ENCODE measurements around the gene PSD2.

The PSD2 gene

DNA sequence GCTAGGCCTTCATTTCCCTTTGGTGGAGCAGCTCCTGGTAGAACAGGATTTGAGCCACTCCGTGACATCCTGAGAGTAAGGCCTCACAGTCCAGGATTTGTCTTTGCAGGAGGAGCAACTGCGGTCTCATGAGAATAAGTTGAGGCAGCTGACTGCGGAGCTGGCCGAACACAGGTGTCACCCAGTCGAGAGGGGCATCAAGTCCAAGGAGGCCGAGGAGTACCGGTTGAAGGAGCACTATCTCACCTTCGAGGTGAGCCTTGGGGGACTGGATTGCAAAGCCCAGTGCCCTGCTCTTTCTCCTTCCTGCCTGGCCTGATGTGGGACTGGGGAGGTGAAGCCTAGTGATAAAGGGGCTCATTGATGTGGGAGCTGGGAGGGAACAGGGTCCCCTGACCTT, 44.3 kb downstream of the PSD2 start:
- DNase-seq, result no peak

DNA sequence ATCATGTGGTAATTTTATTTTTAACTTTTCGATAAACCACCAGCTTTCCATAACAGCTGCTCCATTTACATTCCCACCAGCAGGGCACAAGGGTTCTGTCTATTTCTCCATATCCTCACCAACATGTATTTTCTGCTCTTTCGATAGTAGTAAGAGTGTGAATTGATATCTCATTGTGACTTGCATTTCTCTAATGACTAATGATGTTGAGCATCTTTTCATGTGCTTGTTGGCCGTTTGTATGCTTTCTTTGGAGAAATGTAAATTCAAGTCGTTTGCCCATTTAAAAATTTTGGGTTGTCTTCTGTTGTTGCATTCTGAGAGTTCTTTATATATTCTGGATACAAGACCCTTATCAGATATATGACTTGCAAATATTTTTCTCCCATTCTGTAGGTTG, 45.9 kb downstream of the PSD2 start:
- DNase-seq, result no peak

DNA sequence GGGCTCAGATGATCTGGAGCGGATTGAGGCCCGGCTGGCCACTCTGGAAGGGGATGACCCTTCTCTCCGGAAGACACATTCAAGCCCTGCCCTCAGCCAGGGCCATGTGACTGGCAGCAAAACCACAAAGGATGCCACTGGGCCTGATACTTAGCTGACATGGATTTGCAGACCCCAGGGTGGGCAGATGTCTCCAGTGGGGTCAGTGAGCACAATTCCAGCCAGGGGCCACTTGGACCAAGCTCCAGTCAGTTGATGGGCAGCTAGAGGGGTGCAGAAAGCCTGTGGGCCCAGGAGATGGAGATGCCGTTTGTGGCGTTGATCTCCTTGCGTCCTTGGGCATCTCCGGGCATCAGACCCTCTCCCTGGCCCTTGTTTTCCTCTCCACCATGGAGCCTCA, 46.7 kb downstream of the PSD2 start:
- DNase-seq, result no peak

DNA sequence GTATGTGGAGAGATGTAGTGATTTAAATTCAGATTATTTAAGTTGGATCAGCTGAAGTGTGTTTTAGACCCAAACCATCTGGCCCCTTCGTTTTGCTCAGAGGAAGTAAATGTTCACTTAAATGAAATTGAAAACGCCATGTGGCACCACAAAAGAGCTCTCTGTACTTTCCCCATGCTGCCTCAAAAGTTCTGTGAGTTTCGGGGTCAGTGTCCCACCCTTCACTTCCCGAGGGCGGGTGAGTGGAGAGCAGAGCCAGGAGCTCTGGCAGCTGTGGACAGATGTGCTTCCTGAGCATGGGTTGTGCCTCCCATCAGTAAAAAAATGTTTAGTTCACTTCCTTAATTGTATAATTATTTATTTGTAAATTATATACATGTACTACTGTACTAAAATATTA, 48.4 kb downstream of the PSD2 start:
- no peak for DNase-seq

DNA sequence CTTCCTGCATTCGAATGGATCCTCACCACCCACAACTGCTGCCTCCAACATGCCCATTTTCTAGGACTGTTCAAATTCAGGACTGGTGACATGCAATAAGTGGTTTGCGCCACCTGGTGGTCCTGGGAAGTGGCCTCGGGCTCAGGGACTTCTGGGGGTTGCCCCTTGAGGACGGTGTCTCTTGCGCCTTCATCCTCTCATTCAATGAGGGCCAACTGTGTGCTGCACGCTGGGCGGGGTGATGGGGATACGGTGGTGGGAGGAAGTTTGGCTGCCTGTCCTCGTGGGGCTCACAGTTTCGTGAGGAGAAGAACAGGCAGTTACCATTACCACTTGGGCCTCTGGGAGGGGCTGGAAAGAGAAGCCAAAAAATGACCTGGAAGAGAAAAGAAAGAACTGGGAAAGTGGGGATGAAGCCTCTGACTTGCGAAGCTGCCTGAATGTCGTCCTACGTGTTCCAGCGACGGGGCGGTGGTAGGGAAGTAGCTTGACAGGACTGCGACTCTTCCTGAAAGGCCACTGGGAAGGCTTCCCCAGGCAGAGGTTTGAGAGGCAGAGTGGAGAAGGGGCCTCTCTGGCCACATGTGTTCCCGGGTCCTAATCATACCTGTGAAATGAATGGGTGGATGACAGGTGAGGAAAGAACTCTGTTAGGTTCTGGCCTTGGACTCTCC, 49.0 kb downstream of the PSD2 start:
- DNase-seq, result peak; percentile 46

DNA sequence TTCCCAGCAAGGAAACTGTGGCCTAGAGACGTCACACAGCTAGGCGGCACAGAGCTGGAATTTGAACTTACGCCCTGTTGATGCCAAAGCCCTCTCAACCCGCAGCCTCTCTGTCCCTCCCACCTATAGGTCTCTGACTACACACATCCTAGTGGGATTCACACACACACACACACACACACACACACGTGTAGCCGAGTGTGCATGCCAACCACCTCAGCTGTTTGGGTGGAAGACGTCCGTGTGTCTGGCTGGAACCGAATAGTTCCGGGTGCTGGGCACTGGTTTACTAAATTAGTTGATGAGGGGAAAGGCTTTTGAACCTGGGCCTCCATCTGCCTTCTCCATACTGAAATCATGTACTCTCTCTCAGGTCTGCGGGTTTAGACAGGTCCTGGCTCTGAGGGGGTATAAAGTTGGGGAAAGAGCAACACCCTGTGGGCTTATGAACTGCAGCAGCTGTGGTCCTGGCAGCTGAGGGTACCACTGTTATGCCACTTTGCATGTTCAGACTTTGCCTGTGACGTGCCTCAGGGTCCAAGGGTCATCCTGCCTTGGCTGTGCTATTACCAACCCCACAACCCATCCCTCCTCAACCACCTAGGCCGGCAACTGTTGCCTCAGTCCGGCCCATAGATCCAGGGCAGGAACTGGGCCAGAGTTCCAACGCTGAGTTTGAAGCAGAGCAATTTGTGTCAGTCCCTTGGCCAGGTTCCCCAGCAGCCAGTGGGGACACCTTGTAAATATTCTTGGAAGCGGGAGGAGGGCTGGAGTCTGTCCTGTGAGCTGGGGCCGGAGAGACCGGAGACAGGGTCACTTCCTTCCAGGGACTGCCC, 50.5 kb downstream of the PSD2 start:
- DNase-seq, result no peak

DNA sequence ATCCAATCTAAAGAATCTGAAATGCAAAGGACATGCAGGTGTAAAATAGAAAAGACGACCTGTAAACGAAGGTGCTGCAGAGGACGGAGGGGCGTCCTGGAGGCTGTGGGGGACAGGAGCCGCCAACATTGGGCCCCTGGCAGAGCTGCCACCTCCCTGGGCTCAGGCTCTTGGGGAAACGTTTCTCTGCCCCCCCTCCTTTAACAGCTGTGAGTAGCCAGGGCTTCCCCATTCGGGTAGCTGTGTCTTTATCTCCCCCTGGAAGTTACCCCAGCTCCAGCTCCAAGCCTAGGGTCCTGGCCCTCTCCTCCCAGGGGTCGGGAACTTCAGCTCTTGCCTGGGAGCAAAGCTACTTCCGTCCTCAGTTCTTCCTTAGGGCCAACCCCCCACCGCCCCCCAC, 51.5 kb downstream of the PSD2 start:
- DNase-seq, result no peak

DNA sequence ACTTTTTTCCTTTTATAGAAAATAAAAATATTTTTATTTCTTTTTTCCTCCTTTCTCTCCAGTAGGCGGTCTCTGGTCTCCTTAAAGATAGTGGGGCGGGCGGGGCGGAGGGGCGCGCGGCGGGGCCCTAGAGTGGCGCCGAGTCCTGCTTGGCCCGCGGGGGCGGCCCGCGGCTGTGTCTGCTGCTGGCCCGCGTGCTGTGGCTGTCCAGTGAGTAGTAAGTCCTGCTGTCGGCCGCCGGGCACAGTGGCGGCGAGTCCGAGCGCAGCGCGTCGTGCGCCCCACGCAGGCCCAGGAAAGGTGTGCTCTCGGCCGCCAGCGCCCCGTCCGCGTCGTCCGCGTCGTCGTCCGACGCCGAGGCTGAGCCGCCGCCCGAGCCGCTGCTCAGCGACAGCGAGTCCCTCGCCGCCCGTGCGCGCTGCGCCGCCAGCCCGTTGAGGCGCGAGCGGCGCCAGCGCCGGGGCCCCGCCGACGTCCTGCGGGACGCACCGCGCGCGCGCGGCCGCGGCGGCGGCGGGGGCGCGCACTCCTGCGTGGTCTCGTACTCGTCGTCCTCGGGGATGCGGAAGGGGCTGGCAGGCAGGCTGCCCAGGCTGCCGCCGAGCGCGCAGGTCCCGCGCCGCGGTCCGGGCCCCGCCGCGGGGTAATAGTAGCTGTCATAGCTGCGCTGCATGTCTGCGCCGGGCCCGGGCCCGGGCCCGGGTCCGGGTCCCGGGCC, 52.3 kb downstream of the PSD2 start:
- peak; percentile 9 for DNase-seq

DNA sequence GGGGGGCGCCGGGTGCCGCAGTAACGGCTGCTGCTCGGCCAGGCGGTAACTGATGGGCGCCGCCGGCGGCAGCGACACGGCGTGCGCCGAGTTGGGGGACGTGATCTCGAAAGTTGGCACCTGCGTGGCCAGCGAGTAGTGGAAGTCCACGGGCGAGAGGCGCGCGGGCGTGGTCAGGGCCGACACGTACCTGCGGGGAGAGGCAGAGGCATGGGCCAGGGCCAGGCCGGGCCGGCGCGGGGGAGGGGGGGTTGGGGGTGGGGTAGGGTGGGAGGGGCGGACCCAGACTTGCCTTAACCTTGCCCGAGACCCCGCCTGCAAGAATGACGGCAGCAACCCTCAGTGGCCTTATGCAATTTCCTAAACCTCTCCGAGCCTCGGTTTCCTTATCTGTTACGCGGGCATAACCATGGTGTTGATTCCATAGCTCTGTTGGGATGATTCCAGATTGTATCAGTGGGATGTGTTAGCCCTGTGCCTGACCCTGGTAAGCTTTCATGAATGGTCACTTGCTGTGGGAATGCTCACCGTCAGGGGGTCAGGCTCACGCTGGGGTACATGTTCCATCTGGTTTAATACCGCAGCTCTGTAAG, 53.0 kb downstream of the PSD2 start:
- DNase-seq, result no peak

DNA sequence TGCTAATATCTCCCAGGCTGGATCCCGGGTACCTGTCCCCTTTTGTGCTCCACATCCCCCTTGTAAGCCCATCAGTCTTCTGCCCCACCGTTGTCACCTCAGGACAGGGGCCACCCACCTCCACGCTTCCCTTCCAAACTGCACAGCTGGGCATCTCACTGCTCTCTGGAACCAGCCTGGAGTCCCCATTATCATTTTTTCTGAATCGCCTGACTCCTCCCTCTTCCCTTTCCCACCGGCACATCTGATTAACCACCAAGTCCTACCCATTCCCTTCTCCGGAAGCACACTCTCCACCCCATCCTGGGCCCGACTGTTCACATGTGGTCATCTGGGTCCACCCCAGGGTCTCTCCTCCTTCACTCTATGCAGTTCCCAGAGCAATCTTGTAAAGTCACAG, 53.9 kb downstream of the PSD2 start:
- no peak for DNase-seq

DNA sequence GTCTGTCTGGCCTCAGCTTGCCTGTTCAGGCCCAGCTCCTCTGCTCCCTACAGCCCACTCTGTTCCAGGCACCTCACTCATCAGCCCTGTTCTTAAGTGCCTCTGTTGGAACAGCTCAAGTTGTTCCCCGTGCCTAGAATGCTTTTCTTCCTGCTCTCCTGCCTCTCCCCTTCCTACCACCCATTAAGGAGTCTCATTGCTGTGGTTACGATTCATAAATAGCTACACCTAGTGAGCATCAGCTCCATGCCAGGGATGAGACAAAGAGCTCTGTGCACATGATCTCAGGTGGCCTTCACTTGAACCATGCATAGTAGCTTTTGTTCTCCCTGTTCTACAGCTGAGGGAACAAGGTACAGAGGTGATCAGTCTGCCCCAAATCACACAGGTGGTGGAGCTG, 54.3 kb downstream of the PSD2 start:
- DNase-seq, result no peak

DNA sequence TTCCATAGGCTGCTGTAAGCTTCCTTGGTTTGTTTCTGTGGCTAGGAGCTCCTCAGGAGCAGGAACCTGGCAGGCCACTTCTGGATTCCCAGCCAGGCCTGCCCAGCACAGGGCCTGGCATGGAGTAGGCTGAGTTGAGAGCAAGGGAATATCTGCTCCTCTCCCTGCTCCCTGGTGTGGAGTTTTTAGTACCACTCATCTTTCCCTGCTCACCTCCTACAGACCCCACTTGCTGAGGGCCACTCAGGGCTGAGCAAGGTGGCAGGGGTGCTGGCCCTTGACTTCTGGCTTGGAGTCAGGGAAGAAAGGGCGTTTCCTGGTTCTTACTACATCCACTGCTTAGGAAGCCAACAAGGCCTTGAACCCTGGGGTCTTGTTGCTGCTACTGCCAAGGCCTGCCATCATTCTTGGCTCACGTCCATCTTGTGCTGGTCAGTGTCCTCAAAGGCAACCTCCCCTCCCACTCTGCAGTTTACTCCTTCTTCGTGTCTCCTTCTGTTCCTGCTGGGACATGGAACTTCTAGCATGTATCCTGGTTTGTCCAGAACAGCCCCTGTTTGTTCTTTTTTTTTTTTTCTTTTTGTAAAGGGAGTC, 54.9 kb downstream of the PSD2 start:
- DNase-seq, result no peak

DNA sequence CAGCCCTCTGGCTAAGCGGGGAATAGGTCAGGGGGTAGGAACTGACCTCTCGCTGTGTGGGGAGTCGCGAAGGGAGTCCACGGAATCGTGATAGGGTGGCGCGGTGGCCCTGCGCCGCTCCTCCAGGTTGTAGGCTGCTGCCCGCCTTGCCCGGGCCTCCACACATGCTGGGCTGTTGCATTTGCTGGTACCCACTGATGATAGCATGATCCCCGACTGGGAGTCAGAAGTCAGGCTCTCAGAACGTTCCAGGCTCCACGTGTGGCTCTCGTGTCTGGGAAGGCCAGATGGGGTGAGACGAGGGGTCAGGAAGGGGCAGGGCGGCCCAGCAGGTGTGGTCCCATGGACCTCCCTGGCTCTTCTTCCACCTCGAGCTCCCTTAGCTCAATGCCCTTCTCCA, 56.0 kb downstream of the PSD2 start:
- no peak for DNase-seq

DNA sequence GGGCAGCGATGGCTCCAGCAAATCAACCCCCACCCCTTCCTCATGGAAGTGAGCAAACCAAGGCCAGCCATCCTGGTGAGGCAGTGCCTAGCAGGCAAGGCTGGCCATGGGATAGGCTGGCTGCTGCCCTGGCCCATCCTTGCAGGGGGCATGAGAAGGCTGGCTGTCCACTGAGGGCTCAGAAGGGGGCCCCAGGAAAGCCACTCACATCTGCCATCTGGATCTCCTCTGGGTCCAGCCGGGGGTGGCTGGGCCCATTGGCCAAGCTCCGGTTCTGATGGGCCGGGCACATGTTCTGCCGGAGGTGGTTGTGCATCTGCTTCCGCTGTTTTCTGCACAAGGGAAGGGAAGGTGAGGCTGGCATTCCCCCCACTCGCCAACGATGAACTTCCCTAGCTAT, 57.1 kb downstream of the PSD2 start:
- DNase-seq, result no peak

DNA sequence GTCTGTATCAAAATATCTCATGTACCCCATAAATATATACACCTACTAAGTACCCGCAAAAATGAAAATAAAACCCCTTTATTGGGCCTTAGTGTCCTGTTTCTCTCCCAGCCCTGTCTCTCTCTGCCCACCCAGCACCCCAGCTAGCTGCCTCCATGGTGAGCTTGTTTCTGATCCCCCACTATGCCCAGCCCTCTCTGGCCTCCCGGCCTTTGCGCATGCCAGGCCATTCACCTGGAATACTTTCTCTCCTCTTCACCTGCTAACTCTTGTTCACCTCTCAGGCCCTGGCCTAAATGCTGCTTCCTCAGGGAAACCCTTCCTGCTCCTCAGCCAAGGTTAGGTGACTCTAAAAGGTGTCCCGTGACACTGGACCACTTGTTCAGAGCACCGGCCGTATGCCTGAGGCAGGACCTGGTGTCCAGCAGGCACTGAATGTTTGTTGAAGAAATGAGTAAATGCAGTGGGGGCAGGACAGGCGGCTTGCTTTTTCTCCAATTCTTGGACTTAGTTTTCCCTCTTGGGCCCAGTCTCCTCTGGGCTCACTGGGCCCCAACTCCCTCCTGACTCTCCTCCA, 58.5 kb downstream of the PSD2 start:
- no peak for DNase-seq

DNA sequence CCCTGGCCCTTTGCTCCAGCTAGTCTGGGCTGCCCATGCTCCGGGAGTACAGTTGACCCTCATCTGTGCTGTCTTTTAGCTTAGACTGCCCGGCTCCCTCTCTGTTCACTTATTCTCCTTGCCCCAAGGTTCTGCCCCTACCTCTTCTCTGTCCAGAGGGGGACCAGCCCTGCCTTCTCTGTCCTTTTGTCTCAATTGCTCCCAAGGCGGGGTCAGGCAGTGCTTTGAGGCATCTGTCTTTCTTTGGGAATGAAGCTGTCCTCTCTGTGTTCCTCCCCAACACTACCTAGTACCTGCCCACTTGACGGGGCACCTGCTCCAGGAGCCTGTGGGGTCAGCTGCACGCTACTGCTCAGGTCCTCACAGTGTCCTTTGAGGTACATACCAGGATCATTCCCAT, 59.3 kb downstream of the PSD2 start:
- DNase-seq, result no peak

DNA sequence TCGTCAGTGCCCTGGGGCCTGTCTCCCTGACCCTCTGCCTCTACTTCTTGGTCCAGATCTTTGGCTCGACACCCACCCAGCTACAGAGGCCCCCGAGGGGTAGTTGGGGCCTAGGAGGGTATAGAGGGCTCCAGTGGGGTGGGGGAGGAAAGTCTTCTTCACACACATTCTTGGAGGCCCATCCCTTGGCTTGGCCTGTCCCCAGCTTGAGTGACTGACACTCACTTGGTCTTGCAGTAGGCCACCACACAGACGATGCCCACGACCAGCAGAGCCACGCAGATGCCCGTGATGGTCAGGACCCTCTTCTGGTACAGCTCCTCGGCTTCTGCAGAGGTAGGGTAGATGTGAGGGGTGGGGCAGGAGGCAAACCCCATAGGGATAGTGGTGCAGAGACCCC, 59.8 kb downstream of the PSD2 start:
- DNase-seq, result no peak

DNA sequence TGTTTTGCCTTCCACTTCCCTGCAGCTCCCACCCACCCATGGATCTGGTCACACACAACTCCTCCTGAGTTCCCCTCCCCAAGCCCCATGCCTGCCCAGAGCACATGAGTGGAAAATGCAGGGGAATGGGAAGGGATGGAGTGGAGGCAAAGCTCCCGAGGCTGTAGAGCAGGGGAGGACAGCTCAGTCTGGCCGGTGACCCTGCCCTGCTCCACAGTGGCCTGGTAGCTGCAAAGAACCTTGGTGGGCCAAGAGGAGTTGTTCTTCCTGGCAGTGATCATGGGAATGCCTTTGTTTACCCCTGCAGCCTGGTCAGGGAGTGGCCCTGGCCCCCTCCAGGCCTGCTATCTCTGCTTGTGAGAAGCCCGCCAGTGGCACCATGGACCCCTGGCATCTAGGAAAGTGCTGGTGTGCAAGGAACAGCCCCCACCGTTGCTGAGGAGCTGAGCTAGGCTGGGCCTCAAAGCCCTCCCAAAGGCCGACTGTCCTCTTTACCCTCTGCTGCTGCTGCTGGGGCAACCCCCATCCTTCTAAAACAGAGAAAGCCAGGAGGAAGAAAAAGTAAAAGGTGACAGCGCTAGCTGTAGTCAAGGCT, 60.4 kb downstream of the PSD2 start:
- no peak for DNase-seq

DNA sequence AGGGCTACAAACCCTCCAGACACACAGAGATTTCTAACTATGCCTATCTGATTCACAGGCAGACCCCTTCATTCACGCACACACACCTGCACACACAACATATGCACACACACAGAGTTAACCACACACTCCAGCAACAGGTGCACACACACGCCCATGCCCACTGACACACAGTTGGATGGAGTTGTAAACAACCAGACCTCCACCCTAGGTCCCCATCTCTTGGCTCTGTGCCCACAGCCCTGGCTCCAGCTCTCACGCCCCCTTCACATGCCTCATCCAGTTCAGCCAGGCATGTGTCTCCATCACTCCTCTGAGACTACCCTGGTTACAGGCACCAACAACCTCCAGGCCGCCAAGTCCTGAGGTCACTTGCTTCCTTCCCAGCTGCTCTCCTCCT, 61.1 kb downstream of the PSD2 start:
- no peak for DNase-seq

DNA sequence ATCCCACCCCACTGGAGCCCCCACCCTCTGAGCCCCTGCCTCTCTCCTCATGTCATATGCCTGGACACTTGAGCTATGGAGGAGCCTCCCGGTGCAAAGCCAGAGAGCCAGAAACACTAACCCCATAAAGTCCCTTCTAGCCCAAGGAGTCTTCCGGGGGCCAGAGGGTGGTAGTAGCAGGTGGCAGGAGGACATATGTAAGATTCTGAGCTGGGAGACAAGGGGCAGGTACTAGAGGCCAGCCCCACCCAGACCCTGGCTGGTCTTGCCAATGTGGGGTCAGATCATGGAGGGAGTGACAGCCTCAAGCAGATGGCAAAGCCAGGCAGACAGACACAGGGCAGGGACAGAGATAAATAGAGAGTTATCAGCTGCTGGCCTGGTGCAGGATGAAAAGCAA, 63.4 kb downstream of the PSD2 start:
- no peak for DNase-seq

DNA sequence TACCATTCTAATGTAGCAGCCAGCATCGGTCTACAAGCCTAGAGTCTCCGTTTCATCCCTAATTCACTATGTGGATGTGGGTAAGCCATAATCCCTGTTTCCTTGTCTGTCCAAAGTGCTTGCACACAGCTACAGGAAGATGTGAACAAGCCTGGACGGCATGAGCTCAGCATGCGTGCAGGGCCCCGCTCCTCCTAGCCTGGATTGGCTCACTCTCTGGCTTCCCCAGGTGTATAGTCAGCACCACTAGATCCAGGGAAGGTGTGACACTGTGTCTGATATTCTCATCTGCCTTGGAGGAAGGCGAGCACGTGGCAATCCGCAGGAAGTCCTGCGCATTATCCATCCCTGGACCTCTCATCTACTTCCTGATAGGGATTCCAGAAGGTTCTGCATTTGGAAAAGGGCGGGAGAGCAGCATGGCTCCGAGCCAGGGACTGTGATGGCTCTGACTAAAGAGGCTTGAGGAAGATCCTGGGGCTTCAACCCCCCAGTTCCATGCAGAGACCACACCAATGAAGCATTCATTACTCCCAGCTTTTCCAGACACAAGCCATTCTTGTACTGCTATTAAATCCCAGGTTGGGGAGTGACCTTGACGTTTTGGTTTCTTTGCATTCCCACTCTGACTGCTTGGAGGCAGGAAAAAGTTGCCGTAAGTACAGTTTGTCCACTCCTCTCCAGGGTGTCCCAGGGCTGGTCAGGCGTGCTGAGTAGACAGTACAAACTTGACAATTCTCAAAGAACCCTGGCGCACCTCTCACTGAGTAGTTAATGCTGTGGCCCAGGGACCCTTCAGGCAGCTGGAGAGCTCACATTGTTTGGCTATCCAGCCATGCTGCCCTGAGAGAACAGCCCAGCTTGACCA, 65.6 kb downstream of the PSD2 start:
- no peak for DNase-seq

DNA sequence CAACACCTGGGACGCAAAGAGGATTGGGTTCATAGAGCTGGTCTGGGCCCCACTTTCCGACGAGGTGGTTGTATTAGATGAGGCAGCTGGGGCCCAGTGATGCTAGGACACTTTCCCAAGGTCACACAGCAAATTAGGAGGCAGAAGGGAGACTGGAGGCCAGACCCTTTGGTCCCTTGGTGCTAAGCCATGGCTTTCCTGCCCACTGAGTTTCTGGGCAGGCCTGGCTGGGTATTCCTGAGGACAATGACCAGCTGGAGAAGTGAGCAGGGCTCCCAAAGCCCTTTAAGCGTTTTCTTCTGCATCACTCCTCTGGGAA, 66.2 kb downstream of the PSD2 start:
- no peak for DNase-seq
